RWPE2 (cell line): ENCODE measurements around the gene LSR.

ENCODE experiments used
- ATAC-seq: fragments of 200-7000 bp; cut with Tn5 transposase; 3 replicates; pipeline ENCODE4 v1.9.1; 2021; ENCODE audit warnings: low read depth
- DNase-seq: peaks from one replicate; pipeline ENCODE4 v3.0.0-alpha.2; 2020; ENCODE audit warnings: low spot score
- H3K27ac ChIP-seq: fragments of 450-650 bp; 2 replicates; pipeline ENCODE4 v1.5.1; 2017; ENCODE audit warnings: mild to moderate bottlenecking; ENCODE audit not compliant: poor library complexity, severe bottlenecking
- H3K27me3 ChIP-seq: fragments of 250-450 bp; sonication (Bioruptor Pico); 2 replicates; pipeline ENCODE4 v1.5.1; 2021; ENCODE audit warnings: mild to moderate bottlenecking, moderate library complexity; ENCODE audit not compliant: insufficient read depth, poor library complexity, severe bottlenecking
- H3K36me3 ChIP-seq: fragments of 250-450 bp; sonication (Bioruptor Pico); 2 replicates; pipeline ENCODE4 v1.5.1; 2020; ENCODE audit warnings: low read depth, mild to moderate bottlenecking, moderate library complexity
- H3K4me1 ChIP-seq: fragments of 250-450 bp; sonication (Bioruptor Pico); 2 replicates; pipeline ENCODE4 v1.5.1; 2021; ENCODE audit warnings: mild to moderate bottlenecking, moderate library complexity; ENCODE audit not compliant: insufficient read depth, poor library complexity, severe bottlenecking
- H3K4me3 ChIP-seq: fragments of 250-450 bp; sonication (Bioruptor Pico); 2 replicates; pipeline ENCODE4 v1.5.1; 2021; ENCODE audit warnings: mild to moderate bottlenecking, moderate library complexity; ENCODE audit not compliant: severe bottlenecking
- H3K9me3 ChIP-seq: fragments of 250-450 bp; sonication (Bioruptor Pico); 2 replicates; pipeline ENCODE4 v1.5.1; 2021; ENCODE audit warnings: mild to moderate bottlenecking, moderate library complexity; ENCODE audit not compliant: severe bottlenecking
- CTCF ChIP-seq: fragments of 450-650 bp; IDR thresholded peaks from one replicate; pipeline ENCODE4 v1.5.1; 2017; ENCODE audit warnings: mild to moderate bottlenecking, moderate library complexity; ENCODE audit not compliant: poor library complexity, severe bottlenecking

LSR gene

DNA sequence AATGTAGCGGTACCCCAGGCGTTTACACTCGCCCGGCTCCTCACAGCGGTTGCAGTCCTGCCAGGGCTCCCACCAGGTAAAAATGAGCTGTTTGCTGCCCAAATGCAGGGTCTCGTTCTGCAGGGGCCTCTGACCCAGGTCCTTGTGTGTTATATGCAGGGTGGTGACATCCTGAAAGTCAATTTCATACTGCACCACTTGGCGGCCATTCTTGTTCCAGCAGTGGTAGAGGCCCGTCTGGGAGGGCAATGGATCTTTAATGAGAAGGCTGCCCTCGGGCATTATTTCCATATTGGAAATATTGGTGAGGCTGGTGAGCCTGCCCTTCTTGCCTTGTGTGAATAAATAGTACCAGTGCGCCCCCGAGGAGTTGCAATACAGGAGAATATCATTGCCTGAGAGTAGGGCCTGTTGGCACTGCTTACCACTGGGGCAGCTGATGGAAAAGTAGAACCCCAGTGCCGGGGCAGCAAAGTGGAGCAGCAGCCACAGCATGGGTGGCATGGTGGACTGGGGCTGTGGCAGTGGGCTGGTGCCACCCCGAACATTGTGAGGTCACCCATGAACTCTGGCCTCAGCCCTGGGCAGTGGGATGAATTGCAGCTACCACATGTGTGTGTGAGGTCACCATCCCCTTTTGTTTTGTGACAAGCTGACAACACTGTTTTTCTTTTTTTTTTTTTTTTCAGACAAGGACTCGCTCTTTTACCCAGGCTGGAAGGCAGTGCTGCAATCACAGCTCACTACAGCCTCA, 20.4 kb upstream of the LSR start, which contains the start of gene FAM187B:
Gene FAM187B, minus strand, starts transcription at position 563 of the 754 bp plus-strand sequence. Its CDS starts 59 bp downstream, at position 504.
- no peak within 1 kb of the TSS for H3K27ac ChIP-seq
- no peaks in the 10 kb centered on the region for H3K9me3 ChIP-seq
- no peaks in the 10 kb centered on the region for H3K36me3 ChIP-seq
- H3K27me3 ChIP-seq: peaks cover 2% of the 10 kb centered on the region
- ATAC-seq (no peak), DNase-seq (no peak)
- no peak for TF ChIP-seq CTCF
- no peak within 1 kb of the TSS for H3K4me3 ChIP-seq
- H3K4me1 ChIP-seq: no peaks in the 10 kb centered on the region

GRCh38 chr19:35229601-35230000, 19.2 kb upstream of the LSR start:
- Histone ChIP-seq H3K4me1 (no peaks in the 10 kb centered on the region), H3K4me3 (no peak overlapping the region), H3K9me3 (no peaks in the 10 kb centered on the region), H3K27me3 (peaks cover 2% of the 10 kb centered on the region), H3K36me3 (no peaks in the 10 kb centered on the region), H3K27ac (no peak overlapping the region)
- no peak for ATAC-seq
- TF ChIP-seq CTCF: no peak
- no peak for DNase-seq

DNA sequence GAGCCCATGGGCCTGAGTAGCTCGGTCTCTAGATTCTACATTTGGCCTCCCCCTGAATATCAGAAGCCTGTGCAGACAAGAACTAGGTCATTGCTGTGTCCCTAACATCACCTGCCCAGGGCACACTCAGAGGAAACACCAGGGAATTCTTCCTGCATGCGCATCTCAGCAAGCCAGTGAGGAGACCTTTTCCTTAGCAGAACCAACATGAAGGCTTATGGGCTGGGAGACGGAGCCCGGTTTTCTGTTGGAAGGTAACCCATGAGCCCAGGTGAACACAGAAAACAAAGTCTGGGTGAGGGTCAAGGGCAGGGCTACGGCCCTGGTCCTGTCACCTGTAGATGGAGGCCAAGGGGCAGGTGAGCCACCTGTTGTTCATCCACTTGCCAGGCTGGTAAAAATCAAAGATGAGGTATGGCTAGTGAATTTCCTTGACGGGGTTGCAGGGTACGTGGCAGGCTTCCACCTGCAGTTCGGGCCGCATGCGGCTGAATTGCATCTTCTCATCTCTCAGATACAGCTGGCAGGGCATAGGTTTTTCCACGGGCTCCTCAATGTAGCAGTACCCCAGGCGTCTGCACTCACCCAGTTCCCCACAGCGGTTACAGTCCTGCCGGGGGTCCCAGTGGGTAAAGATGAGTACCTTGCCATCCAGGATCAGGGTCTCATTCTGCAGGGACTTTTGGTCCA, 16.7 kb upstream of the LSR start:
- H3K36me3 ChIP-seq: no peaks in the 10 kb centered on the region
- H3K4me1 ChIP-seq: no peaks in the 10 kb centered on the region
- DNase-seq: no peak
- H3K27me3 ChIP-seq: peaks cover 2% of the 10 kb centered on the region
- H3K4me3 ChIP-seq: no peak overlapping the region
- ATAC-seq: no peak
- H3K9me3 ChIP-seq: no peaks in the 10 kb centered on the region
- H3K27ac ChIP-seq: no peak overlapping the region
- TF ChIP-seq CTCF: no peak

DNA sequence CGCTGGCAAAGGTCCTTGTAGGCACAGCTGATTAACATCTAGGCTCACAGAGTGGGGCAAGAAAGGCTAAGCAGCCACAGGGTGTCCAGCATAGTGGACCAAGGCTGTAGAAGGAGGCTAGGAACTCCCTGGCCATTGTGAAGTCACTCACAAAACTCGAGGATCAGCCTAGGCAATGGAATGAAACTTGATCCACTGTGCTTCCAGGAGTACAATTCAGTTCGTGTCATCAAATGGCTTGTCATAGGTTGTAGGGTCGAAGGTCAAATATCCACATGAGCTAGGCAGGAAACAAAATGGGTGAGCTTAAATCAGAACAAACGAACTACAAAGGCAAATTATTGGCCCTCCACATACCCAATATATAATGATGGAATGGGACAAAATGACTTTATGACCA, 15.9 kb upstream of the LSR start:
- Histone ChIP-seq H3K4me3 (no peak overlapping the region), H3K9me3 (no peaks in the 10 kb centered on the region), H3K36me3 (no peaks in the 10 kb centered on the region), H3K4me1 (no peaks in the 10 kb centered on the region), H3K27me3 (peaks cover 2% of the 10 kb centered on the region), H3K27ac (no peak overlapping the region)
- no peak for TF ChIP-seq CTCF
- no peak for ATAC-seq
- no peak for DNase-seq
